Measurements from ENCODE around the gene CMKLR1.

DNA sequence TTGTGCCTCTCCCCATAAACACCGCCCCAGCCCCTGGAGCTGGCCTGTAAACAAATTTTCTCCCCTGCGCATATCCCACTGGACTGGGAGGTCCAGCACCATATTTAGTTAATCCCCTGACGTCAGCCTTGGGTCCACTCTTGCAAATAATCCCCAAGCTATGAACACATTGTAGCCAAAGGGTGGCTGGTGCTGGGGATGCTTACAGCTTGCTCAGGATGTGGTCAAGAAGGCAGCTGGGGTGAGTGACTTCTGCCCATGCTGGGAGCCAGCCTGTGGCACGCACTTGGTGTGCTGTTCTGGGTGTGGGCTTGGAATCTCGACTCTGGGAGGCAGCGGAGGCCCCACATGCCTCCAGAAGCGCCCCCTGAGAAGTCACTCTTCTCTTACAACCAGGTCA lies 32.1 kb downstream of the CMKLR1 start:
- no peak for TF ChIP-seq GATA2 (IDR thresholded peaks at IDR 0.05; ENCODE audit: low read depth, low read length)
- TF ChIP-seq GATA3 (IDR thresholded peaks at IDR 0.05; ENCODE audit: low read depth, low read length) = no peak
